HG03139 (cell line): ENCODE data around the gene PHACTR1.

ENCODE experiments used
- ATAC-seq: cut with Tn5 transposase; IDR thresholded peaks from one replicate; pipeline ENCODE4 v1.9.1; 2021; ENCODE audit not compliant: unreplicated experiment

PHACTR1 gene

GRCh38 chr6:12892151-12892550, 175.6 kb downstream of the PHACTR1 start:
- no peak for ATAC-seq

DNA sequence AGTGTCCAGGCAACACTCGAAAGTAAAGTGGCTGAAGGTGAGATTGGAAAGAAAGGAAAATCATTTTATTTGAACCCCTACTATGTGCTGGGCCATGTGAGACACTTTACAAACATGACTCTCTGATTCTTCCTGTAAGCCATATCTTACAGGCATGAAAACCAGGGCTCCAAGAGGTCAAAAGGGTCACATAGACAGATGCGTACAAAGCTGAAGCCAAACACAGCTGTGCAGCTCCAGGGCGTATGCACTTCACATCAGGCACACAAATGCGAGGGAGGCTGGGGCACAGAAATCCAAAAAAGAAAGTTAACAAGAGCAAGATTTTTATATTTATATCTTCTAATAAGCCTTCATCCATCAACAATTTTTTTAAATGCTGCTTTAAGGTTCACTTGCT, 176.5 kb downstream of the PHACTR1 start:
- no peak for ATAC-seq

DNA sequence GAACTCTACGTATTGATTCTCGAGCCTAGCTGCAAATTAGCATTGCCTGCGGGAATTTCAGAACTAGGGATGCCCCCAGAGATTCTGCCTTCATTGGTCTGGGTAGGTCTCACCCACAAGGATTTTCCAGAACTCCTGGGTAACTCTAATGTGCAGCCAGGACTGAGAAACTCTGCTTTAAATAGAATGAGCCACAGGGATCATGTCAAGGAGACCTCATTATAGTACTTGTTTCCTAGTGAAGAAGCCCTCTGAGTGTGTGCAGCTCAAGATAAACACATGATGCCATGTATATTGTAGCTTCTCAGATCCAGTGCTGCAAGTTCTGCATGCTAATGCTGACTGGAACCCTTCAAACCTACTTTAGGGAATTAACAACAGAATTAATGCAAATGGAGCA, 179.2 kb downstream of the PHACTR1 start:
- ATAC-seq: no peak

DNA sequence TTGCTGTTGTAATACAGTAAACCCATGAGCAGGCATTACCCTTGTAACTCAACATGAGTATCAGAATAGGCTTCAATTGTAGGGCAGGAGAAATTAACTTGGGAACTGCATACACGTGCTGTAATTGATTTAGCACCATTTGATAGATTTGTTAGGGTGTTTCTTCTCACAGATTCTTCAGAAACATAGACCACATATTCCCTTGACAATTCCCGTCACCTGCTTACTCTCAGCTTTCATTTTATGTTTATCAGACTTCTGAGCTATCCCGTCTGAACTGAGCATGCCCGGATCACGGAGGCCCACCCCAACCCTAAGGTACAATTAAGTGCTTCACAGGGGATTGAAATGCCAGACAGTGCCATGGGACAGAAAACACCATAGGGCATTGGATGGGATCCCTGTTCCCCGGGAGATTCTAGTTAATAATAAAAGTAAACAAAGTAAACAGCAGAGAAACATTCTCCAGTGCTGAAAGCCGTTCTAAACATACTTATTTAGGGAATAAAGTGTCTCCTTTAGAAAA, 179.7 kb downstream of the PHACTR1 start:
- ATAC-seq: no peak

DNA sequence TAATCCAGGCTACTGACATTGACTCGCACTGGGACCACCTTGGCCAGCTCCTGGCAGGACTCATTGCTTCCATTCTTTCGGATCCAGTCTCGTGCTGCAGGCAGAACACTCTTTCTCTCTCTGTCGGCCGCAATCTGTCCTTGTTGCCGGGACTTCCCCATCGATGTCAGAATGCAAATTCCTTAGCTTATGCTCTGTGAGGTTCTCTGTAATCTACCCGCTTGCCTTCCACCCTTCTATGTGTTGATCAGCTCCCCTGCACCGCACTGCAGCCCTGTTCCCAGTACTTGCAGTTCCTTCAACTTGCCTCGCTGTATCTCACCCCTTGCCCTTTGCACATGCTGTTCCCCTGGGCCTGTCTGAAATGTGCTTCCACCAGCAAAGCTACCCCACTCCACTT, 182.0 kb downstream of the PHACTR1 start:
- no peak for ATAC-seq

GRCh38 chr6:12899046-12899833, 182.7 kb downstream of the PHACTR1 start:
- ATAC-seq: no peak

GRCh38 chr6:12903246-12903645, 186.7 kb downstream of the PHACTR1 start:
- no peak for ATAC-seq

DNA sequence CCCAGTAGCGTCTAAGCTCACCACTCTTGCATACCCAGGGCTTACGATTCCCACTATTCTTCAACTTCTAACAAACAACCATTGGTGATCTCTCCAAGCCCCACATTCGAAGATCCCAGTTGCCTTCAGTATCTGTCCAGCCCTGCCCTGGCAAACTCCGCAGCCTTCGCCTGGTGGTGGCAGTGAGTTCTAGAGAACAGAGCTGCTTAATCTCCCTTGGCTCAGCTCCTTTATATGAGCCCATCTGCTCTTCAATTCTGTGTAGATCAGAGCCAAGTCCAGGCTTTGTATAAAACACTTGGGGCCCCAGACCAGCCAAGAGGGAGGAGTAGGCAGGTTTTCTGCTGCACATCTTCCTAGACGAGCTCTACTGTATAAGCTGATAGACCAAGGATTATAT, 193.3 kb downstream of the PHACTR1 start:
- no peak for ATAC-seq

DNA sequence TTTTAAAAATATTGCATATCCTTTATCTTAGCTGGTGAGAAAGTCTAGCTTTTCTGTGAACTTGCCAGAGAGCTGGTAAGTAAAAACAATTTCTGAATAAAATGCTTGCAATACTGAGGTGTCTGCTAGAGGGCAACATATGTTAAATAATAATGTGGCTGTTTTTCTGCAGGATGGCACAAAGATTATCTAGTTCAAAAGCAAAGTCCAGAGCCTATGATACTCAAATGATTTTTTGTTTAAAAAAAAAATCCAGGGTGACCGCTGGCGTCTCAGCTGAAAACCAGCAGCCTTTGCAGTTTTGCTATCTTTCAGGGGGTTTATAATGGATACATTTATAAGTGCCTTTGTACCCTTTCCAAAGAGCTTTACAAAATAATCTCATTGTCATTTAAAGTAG, 194.9 kb downstream of the PHACTR1 start:
- no peak for ATAC-seq

- ATAC-seq: no peak
Observed at GRCh38 chr6:12913201-12913600, 196.6 kb downstream of the PHACTR1 start.

GRCh38 chr6:12916006-12916405, 199.4 kb downstream of the PHACTR1 start:
- ATAC-seq: no peak

GRCh38 chr6:12916420-12917136, 200.0 kb downstream of the PHACTR1 start:
- ATAC-seq: no peak

DNA sequence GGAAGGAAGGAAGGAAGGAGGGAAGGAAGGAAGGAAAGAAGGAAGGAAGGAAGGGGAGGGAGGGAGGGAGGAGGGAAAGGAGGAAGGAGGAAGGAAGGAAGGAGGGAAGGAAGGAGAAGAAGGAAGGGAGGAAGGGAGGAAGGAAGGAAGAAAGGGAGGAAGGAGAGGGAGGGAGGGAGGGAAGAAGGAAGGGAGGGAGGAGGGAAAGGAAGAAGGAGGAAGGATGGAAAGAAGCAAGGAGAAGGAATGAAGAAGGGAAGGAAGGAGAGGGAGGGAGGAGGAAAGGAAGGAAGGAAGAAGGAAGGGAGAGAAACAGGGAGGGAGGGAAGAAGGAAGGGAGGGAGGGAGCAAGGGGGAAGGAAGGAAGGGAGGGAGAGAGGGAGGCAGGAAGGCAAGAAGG, 204.9 kb downstream of the PHACTR1 start:
- ATAC-seq: no peak

DNA sequence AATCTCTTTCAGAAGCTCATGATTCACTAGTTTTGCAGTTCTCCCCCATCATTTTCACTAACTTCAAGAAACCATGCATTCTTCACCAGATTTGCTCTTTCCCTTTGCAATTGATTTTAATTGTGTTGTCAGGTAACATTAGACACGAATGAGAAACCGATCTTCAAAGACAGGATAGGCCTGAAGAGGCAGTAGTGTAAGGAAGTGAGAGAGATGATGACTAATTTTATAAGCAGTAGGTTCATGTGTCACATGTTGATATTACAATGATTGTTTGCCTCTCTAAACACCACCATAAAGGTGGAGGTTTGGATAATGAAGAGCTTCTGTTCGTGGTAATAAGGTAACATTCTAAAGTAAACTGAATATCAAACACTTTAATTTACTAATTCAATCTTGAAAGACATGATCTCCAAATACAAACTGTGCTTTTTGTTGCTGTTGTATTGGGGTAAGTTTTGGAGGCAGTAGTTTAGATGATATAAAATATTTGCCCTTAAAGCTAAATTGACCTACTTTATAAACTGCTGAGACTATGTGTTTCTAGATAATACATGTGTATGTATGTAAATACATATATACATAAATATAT, 207.2 kb downstream of the PHACTR1 start:
- no peak for ATAC-seq

GRCh38 chr6:12924911-12925310, 208.3 kb downstream of the PHACTR1 start:
- ATAC-seq: no peak

DNA sequence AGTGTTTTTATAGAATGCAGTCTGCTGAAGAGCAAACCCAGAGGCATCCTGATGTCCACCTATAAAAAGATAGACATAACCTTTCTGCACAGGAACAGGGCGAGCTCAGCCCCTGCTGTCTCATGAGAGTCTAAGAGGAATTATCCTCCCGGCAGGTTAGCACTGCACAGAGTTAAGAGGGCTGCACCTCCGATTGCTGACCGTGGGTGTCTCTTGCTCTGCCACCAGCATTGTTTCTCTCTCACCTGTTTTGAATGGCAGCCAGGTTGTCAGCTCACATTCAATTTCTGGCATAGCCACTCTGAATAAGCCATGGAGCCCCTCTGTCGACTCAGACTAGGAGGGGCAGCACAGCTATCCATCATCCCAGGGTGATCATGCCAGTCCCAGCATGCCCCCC, 211.2 kb downstream of the PHACTR1 start:
- ATAC-seq: no peak

DNA sequence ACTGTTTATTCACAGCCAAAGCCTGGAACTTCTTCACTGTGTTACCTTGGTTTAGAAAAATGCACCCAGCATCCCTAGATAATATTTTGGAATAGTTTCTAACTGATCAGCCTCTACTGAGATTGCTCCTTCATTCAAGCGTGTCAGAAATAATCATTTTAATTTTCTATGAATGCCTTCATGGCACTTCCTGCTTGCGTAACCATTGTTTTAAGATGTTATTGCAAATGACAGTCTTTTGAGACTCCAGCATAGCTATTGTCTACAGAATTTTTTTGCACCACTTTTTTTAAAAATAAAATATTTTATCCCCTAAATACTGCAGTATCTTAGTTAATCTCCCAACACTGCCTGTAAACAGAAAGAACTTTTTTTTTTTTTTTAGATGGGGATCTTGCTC, 213.1 kb downstream of the PHACTR1 start:
- no peak for ATAC-seq

DNA sequence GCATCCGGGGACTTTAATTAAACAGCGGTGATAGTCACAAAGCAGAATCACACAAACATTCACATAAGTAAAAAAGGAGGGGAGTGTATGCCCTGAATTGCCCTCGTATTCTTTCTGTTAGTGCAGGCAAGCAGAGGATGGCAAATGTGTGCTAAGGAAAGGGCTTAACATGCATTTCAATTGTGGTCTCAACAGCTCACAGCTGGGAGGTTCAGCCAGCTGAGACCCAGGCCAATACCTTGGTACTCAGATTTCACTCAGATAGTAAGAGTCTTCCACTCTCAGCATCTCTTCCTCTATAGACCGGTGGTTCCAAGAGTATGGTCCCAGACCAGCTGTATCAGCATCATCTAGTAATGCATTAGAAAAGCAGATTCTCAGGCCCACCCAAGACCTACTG, 215.1 kb downstream of the PHACTR1 start:
- no peak for ATAC-seq

DNA sequence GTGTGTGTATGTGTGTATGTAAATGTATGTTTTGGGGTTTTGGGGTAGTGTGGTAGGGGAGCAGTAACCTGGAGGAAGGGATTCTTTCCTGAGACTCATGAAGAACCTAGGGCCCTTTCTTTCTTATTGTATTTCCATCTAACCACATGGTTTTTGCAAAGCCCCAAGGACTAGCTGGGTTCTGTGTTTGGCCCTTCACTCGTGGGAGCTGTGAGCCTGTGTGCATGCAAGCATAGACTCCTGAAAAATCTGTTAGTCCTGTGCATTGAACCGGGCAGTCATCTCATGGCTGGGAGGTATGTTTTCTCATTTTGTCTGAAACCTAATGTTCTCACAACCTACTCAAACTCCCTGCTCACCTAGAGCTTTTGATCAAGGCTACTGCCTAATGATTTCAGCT, 219.1 kb downstream of the PHACTR1 start:
- no peak for ATAC-seq

GRCh38 chr6:12937971-12938370, 221.4 kb downstream of the PHACTR1 start:
- no peak for ATAC-seq

DNA sequence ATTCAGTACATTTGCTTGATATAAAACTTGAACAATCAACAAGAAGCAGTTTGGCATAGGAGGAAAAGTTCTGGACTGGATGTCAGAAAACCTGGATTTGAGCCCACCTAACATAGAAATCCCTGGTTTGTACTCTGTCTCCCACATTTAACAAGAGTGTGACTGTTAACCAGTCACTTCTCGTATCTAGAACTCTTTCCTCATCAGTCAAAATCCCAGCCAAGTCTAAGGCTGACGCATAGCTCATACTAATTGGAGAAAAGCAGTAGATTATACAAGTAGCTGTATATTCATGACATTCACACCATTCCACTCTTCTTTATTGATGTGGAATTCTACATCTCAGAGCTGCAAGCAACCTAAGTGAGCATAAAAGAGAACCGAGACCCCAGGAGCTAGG, 222.7 kb downstream of the PHACTR1 start:
- no peak for ATAC-seq

GRCh38 chr6:12941422-12941821, 224.9 kb downstream of the PHACTR1 start:
- ATAC-seq: no peak
